Pancreas (tissue), 10 donors: Measurements from ENCODE around the gene ECHS1. TPM values are rescaled to one million over a fixed set of nuclear protein-coding genes. Genes with fewer than 3 reads are reported as not detected.
A peak's percentile ranks its signal among the peaks of the same experiment; 100 is the strongest.

Experiments used
- ATAC-seq, 4 donors: fragments of 200-7000 bp; cut with Tn5 transposase; one replicate each; pipeline versions ENCODE4 v1.8.0 to v1.9.1; 2020; ENCODE audit warnings: mild to moderate bottlenecking in 4 of 4, moderate library complexity in 4 of 4
- DNase-seq, 6 donors: peaks; one replicate each; pipeline ENCODE4 v3.0.0-alpha.2; 2020
- FAIRE-seq: peaks from 2 replicates; lab custom pipeline; 2012; peaks lifted over from hg19 to GRCh38; lab: Jason Lieb, UNC
- H3K27ac ChIP-seq, 4 donors: fragments of 200-600 bp; sonication (generic); 1 replicate in 3 of 4; 2 replicates in 1 of 4; pipeline versions ENCODE4 v1.5.0 to v1.8.0; 2020
- H3K27me3 ChIP-seq, 4 donors: fragments of 200-600 bp; one replicate each; pipeline ENCODE4 v1.8.0; 2021
- H3K36me3 ChIP-seq, 3 donors: fragments of 200-600 bp; sonication (generic) in 1 of 3; one replicate each; pipeline versions ENCODE4 v1.5.0 to v1.8.0; 2020 to 2021
- H3K4me1 ChIP-seq, 3 donors: fragments of 200-600 bp; one replicate each; pipeline ENCODE4 v1.8.0; 2021
- H3K4me3 ChIP-seq, 4 donors: fragments of 200-600 bp; sonication (generic) in 2 of 4; one replicate each; pipeline versions ENCODE4 v1.5.0 to v1.8.0; 2020 to 2021
- H3K9me3 ChIP-seq, 4 donors: fragments of 200-600 bp; one replicate each; pipeline ENCODE4 v1.8.0; 2021
- WGBS, 2 donors: extraction: QIAGEN DNeasy Blood & Tissue Kit; methylation state at CpG; one replicate each; pipeline ENCODE4 v1.1.7; 2013; 5-methylcytosine and 5-hydroxymethylcytosine counted together
- intact Hi-C, 3 donors: fragments of 100-400 bp; cut with DNase I; formaldehyde crosslinking; loops; one replicate each; pipeline versions ENCODE4 v1.11.1 to v1.14.2; 2022
- polyA plus RNA-seq, 2 donors: library from polyadenylated mRNA; stranded (reverse); fragments of 200-250 nt; gene quantifications; one replicate each; pipeline ENCODE4 v1.2.3, GENCODE V29; 2013
- total RNA-seq, 6 donors: library from RNA; stranded (reverse); fragmentation: NEBNext Ultra II Directional in 4 of 6; extraction: Animal tissue kit (Norgen Biotek cat#: 25700) in 4 of 6; gene quantifications; one replicate each; pipeline versions ENCODE4 v1.2.1 to v1.2.4, GENCODE V29; 2021 to 2023
- TF ChIP-seq, protein P1 (sequence below), 4 donors: fragments of 200-600 bp; sonication (generic) in 3 of 4; IDR thresholded peaks; one replicate each; pipeline versions ENCODE4 v1.5.0 to v1.8.0; 2021; ENCODE audit warnings: antibody characterized with exemption in 4 of 4
- donor health status: healthy with polysubstance abuse.
- donor health status: DM: no; HTN: no; CAD: no; lungs with moderate emphysema.
- donor health status: DM: no; HTN: no; CAD: no.
- donor health status: control.
- donor health status: control.
- donor health status: Bipolar disorder and iron deficiency.
- donor health status: DM: yes; HTN: yes; CAD: no.
- donor health status: DM: no; HTN: no; CAD: no.
- donor health status: DM: no; HTN: no; CAD: no.
- donor health status: DM: yes; HTN: yes; CAD: no.

ECHS1 gene
- total and polyA plus RNA-seq, 8 donors, result 32.4 to 69.2 (median 37.8) TPM

DNA sequence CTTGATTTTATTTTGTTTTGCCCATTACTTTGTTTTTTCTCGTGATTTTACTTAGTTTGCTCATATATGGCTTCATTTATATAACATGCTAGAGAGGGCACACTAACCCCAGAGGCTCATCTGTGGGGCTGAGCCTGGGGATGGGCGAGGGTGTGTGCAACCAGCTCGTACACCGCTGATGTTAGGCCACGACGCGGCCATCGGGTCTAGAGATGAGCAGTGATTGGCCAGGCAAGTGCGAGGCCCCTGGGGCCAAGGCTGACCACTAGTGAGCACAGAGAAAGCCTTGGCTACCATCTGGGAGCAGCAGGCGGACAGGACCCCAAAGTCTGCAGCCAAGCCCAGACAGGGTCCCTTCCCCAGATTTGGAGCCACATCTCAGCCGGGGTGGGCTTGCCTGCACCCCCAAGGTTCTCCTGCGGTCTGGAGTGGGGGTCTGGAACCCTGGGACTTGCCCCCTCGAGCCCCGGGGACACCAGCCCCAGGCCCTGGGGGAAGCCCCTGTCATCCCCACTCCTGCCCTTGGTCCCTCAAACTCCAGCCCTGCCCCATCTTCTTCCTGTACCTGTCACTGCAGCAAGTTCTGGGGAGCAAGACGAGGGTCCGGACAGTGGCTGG, 19.1 kb downstream of the ECHS1 start:
- intact Hi-C loops, result no loop called here
- Histone ChIP-seq H3K27ac (no peak overlapping the region), H3K4me3 (no peak overlapping the region), H3K9me3 (no peaks in the 10 kb centered on the region), H3K4me1 (peaks cover 0 to 6% (median 3%) of the 10 kb centered on the region in 3 donors), H3K36me3 (no peaks in the 10 kb centered on the region), H3K27me3 (no peaks in the 10 kb centered on the region)
- FAIRE-seq (no peak), DNase-seq (no peak), ATAC-seq (no peak)
- WGBS, 2 donors, result 83 to 94% methylated on average over 15 to 16 of the region's 16 CpGs
- TF ChIP-seq, protein P1, sequence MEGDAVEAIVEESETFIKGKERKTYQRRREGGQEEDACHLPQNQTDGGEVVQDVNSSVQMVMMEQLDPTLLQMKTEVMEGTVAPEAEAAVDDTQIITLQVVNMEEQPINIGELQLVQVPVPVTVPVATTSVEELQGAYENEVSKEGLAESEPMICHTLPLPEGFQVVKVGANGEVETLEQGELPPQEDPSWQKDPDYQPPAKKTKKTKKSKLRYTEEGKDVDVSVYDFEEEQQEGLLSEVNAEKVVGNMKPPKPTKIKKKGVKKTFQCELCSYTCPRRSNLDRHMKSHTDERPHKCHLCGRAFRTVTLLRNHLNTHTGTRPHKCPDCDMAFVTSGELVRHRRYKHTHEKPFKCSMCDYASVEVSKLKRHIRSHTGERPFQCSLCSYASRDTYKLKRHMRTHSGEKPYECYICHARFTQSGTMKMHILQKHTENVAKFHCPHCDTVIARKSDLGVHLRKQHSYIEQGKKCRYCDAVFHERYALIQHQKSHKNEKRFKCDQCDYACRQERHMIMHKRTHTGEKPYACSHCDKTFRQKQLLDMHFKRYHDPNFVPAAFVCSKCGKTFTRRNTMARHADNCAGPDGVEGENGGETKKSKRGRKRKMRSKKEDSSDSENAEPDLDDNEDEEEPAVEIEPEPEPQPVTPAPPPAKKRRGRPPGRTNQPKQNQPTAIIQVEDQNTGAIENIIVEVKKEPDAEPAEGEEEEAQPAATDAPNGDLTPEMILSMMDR (IDR thresholded peaks at IDR 0.05), result no peak

DNA sequence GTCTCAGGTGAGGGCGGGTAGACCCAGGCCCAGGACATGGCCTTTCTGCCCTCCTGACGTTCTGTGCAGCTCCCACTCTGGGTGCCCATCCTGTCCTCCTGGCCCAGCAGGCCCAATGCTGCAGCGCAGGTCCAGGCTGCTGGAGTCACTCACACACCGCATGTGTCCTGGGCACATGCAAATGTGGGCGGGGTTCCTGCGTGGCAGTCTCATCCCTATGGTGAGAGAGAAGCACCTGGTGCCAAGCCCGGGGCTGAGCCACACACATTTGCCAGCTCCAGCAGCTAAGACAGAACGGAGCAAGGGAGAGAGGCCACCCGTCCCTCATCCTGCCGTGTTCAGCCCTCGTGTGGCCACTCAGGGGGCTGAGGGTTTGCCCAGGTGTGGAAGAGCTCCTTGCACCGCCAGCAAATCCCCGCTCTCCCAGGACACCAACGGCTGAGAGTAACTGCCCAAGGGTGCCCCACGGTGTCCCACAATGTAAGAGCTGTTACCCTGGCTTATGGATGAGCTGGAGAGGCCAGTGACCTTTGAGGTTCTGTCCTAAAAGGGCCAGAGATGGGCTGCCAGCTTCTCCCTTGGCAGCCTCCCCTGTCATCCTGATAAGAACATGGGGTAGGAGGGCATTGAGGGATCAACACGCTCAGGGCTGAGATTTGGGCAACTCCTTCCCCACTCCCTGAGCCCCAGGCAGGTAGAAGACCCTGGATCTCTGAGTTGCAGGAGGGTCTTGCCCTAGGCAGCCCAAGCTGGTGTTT, 19.8 kb downstream of the ECHS1 start:
- no peaks in the 10 kb centered on the region for H3K36me3 ChIP-seq
- FAIRE-seq (no peak), DNase-seq (peak in 1 of 6 donors; percentile 59), ATAC-seq (peak in 1 of 4 donors; percentile 2)
- no peaks in the 10 kb centered on the region for H3K9me3 ChIP-seq
- WGBS, 2 donors, result 61 to 62% methylated on average over 16 of the region's 16 CpGs
- H3K4me3 ChIP-seq, result no peak overlapping the region
- intact Hi-C loops, result no loop called here
- no peak overlapping the region for H3K27ac ChIP-seq
- TF ChIP-seq, protein P1 (IDR thresholded peaks at IDR 0.05), result no peak
- peaks cover 0 to 2% (median 0%) of the 10 kb centered on the region in 3 donors for H3K4me1 ChIP-seq
- H3K27me3 ChIP-seq, result no peaks in the 10 kb centered on the region

DNA sequence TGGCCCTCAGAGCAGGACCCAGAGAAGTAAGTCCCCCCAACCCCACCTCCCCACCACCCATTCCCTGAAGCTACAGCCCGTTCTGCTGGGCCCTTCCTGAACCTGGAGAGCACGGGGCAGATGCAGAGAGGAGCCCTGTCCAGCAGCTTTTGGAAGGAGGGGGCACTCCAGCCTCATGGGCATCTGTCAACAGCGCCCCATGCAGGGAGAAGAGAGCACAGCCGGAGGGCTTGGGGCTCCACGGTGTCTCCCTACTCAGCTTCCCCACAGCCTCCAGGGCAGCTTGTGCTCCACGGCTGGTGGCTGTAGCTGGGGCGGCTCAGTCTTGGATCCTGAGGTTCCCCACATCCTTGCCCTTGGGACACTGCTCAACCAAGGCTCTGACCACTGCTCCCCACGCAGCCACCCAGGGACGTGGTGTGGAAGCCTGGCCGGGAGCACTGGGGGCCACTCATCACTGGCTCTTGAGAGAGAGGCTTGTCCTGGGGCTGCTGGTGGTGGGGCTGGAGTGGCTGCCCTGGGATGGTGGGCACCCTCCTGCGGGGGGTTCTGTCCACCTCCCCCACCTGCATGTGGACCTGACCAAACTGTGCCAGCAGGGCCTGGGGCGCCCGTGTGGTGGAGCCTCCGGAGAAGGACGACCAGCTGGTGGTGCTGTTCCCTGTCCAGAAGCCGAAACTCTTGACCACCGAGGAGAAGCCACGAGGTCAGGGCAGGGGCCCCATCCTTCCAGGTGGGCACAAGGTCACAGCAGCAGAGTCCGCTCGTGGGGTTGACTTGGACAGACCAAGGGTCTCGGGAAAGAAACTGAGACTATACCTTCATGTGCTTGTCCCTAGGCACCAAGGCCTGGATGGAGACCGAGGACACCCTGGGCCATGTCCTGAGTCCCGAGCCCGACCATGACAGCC, 21.5 kb downstream of the ECHS1 start:
- no peaks in the 10 kb centered on the region for H3K27me3 ChIP-seq

DNA sequence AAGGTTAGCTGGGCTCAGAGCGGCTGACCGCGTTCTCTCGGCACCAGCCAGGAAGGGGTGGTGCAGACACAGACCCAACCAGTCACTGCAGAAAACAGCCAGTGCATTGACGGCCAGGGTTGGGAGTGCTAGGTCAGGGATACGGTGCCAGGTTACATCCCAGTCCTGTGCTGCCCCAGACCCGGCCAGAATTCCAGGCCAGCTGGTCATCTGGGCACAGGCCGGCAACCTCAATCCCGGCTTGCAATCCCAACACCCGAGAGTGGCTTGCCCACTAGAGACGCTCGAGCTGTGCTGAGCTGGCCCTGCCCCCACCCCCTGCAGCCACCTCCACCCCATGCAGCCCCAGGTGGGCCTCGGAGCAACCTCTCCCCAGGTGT, 22.2 kb downstream of the ECHS1 start:
- DNase-seq, result no peak
- intact Hi-C loops, result no loop called here
- 67 to 69% methylated on average over 12 to 13 of the region's 13 CpGs for WGBS, 2 donors

More for the DNA sequence above, 21.5 kb downstream of the ECHS1 start:
- Histone ChIP-seq H3K9me3 (no peaks in the 10 kb centered on the region), H3K4me3 (no peak overlapping the region), H3K4me1 (no peaks in the 10 kb centered on the region), H3K36me3 (no peaks in the 10 kb centered on the region), H3K27ac (no peak overlapping the region)
- WGBS, 2 donors, result 63 to 68% methylated on average over 24 of the region's 24 CpGs
- no peak for ATAC-seq
- FAIRE-seq, result no peak
- intact Hi-C loops, result no loop called here
- TF ChIP-seq, protein P1 (IDR thresholded peaks at IDR 0.05), result no peak
- no peak for DNase-seq

More for the DNA sequence above, 22.2 kb downstream of the ECHS1 start:
- ATAC-seq, result no peak
- Histone ChIP-seq H3K4me1 (no peaks in the 10 kb centered on the region), H3K27ac (no peak overlapping the region), H3K36me3 (no peaks in the 10 kb centered on the region), H3K4me3 (no peak overlapping the region), H3K9me3 (no peaks in the 10 kb centered on the region), H3K27me3 (no peaks in the 10 kb centered on the region)
- no peak for FAIRE-seq
- TF ChIP-seq, protein P1 (IDR thresholded peaks at IDR 0.05), result no peak
